GM21737 (cell line): Measurements from ENCODE around the gene GABRB2.
A peak's percentile ranks its signal among the peaks of the same experiment; 100 is the strongest.
"Not testable (repeated sequence)": the region's sequence is repeated elsewhere in the genome, so short reads cannot be mapped to it uniquely, and the experiment has no call there.

Experiments used
- ATAC-seq: cut with Tn5 transposase; IDR thresholded peaks from one replicate; pipeline ENCODE4 v1.9.1; 2021; ENCODE audit warnings: mild to moderate bottlenecking, moderate library complexity; ENCODE audit not compliant: unreplicated experiment

GABRB2 gene

GRCh38 chr5:161305601-161306000 is 240.9 kb downstream of the GABRB2 start:
- no peak for ATAC-seq

- ATAC-seq: no peak
Measured at GRCh38 chr5:161302559-161302958, 244.0 kb downstream of the GABRB2 start.

GRCh38 chr5:161301586-161301985 is 244.9 kb downstream of the GABRB2 start:
- ATAC-seq: no peak

GRCh38 chr5:161299053-161299452 is 247.5 kb downstream of the GABRB2 start:
- peak; percentile 55 for ATAC-seq

GRCh38 chr5:161297388-161297787 is 249.1 kb downstream of the GABRB2 start:
- not testable (repeated sequence) for ATAC-seq

- ATAC-seq: no peak
Measured at GRCh38 chr5:161295721-161296250, 250.7 kb downstream of the GABRB2 start.

- ATAC-seq: no peak
Measured at GRCh38 chr5:161288071-161288470, 258.5 kb downstream of the GABRB2 start.

- ATAC-seq: no peak
Measured at GRCh38 chr5:161287436-161287835, 259.1 kb downstream of the GABRB2 start.

GRCh38 chr5:161286066-161286655 is 260.4 kb downstream of the GABRB2 start:
- peak; percentile 98 for ATAC-seq

GRCh38 chr5:161284445-161284844 is 262.1 kb downstream of the GABRB2 start:
- ATAC-seq: no peak

GRCh38 chr5:161283296-161283695 is 263.2 kb downstream of the GABRB2 start:
- ATAC-seq: no peak

GRCh38 chr5:161278739-161279660 is 267.5 kb downstream of the GABRB2 start:
- ATAC-seq: no peak

GRCh38 chr5:161277011-161277410 is 269.5 kb downstream of the GABRB2 start:
- ATAC-seq: no peak

GRCh38 chr5:161274951-161275350 is 271.6 kb downstream of the GABRB2 start:
- no peak for ATAC-seq

- ATAC-seq: no peak
Measured at GRCh38 chr5:161273410-161273809, 273.1 kb downstream of the GABRB2 start.

- ATAC-seq: no peak
Measured at GRCh38 chr5:161271816-161272215, 274.7 kb downstream of the GABRB2 start.

GRCh38 chr5:161269125-161269524 is 277.4 kb downstream of the GABRB2 start:
- ATAC-seq: no peak

- ATAC-seq: no peak
Measured at GRCh38 chr5:161266954-161267353, 279.6 kb downstream of the GABRB2 start.

- ATAC-seq: no peak
Measured at GRCh38 chr5:161265006-161265405, 281.5 kb downstream of the GABRB2 start.

- no peak for ATAC-seq
Measured at GRCh38 chr5:161263191-161263590, 283.3 kb downstream of the GABRB2 start.

- peak; percentile 53 for ATAC-seq
Measured at GRCh38 chr5:161261668-161262323, 284.7 kb downstream of the GABRB2 start.
